ENCODE measurements around the gene CEP295NL.

Gene CEP295NL

DNA sequence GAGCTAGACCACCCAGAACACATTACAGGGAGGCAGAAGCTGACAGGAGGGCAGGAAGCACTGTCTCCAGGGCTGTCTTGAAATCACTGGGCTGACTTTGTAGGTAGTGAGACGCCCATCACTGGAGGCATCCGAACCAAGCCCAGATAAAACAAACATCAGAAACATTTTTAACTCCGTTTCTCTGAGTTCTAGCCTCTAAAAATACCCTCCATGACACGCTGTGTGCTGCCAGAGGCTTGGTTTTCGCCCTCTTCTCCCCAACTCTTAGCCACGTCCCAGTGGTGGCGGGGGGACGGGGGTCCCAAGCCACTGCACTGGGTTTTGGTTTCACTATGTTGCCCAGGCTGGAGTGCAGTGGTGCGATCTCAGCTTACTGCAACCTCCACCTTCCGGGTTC is 1.2 kb downstream of the CEP295NL start:
- H3K4me3 ChIP-seq (ENCODE audit: low read depth, low read length) = no peak overlapping the region
- no peak for DNase-seq (ENCODE audit: low read depth)
- TF ChIP-seq, protein P1, sequence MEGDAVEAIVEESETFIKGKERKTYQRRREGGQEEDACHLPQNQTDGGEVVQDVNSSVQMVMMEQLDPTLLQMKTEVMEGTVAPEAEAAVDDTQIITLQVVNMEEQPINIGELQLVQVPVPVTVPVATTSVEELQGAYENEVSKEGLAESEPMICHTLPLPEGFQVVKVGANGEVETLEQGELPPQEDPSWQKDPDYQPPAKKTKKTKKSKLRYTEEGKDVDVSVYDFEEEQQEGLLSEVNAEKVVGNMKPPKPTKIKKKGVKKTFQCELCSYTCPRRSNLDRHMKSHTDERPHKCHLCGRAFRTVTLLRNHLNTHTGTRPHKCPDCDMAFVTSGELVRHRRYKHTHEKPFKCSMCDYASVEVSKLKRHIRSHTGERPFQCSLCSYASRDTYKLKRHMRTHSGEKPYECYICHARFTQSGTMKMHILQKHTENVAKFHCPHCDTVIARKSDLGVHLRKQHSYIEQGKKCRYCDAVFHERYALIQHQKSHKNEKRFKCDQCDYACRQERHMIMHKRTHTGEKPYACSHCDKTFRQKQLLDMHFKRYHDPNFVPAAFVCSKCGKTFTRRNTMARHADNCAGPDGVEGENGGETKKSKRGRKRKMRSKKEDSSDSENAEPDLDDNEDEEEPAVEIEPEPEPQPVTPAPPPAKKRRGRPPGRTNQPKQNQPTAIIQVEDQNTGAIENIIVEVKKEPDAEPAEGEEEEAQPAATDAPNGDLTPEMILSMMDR (IDR thresholded peaks at IDR 0.05; ENCODE audit: control insufficient read depth, extremely low read depth, insufficient read depth) = no peak

- TF ChIP-seq, protein P1 (IDR thresholded peaks at IDR 0.05; ENCODE audit: control insufficient read depth, extremely low read depth, insufficient read depth) = no peak
- no peak for DNase-seq (ENCODE audit: low read depth)
- H3K4me3 ChIP-seq (ENCODE audit: low read depth, low read length) = no peak overlapping the region
Observed at GRCh38 chr17:78900816-78901215, 2.2 kb downstream of the CEP295NL start.

GRCh38 chr17:78899361-78900260 is 3.4 kb downstream of the CEP295NL start:
- TF ChIP-seq, protein P1 (IDR thresholded peaks at IDR 0.05; ENCODE audit: control insufficient read depth, extremely low read depth, insufficient read depth) = no peak
- DNase-seq (ENCODE audit: low read depth) = no peak
- no peak overlapping the region for H3K4me3 ChIP-seq (ENCODE audit: low read depth, low read length)

DNA sequence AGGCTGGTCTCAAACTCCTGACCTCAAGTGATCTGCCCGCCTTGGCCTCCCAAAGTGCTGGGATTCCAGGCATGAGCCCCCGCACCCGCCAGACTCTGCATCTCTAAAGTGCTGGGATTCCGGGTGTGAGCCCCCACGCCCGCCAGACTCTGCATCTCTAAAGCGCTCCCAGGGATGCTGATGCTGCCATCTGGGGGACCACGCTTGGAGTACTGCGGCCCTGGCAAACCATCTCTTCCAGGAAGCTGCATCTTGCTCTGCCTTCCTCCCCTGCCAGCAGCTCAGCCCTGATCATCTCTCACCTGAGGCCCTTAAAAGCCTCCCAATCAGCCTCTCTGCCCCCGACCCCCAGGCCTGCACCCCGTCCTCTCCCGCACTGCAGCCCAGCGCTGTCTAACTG is 4.1 kb downstream of the CEP295NL start:
- TF ChIP-seq, protein P1 (IDR thresholded peaks at IDR 0.05; ENCODE audit: control insufficient read depth, extremely low read depth, insufficient read depth) = no peak
- H3K4me3 ChIP-seq (ENCODE audit: low read depth, low read length) = no peak overlapping the region
- no peak for DNase-seq (ENCODE audit: low read depth)

DNA sequence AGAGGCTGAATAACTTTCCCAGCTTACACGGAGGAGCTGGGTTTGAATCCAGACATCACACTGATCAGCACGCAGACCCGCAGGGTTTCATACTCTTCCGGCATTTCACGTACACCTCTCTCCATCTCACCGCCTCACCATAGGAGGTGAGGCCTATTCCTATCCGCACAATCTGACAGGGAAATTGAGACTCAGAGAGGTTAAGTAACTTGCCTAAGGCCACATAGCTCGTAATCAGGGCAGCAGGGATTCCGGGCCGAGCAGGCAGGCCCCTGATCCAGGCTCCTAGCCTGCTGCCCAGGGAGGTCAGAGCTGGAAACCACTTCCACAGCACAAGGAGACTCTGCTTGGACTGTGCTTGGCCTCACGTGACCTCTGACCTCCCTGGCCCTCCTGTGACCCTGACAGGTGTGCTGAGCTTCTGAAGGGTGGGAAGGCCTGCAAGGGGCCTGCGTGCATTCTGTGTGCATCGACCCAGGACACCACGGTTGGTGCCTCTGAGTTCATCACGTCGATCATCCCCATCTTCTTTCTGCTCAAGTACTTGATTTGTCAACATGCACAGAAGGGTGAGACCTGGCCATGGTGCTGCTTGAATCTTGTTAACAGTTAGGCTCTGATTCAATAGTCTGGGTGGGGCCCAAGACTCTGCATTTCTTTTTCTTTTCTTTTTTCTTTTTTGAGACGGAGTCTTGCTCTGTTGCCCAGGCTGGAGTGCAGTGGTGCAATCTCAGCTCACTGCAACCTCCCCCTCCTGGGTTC is 4.7 kb downstream of the CEP295NL start:
- TF ChIP-seq, protein P1 (IDR thresholded peaks at IDR 0.05; ENCODE audit: control insufficient read depth, extremely low read depth, insufficient read depth) = no peak
- no peak overlapping the region for H3K4me3 ChIP-seq (ENCODE audit: low read depth, low read length)
- no peak for DNase-seq (ENCODE audit: low read depth)

DNA sequence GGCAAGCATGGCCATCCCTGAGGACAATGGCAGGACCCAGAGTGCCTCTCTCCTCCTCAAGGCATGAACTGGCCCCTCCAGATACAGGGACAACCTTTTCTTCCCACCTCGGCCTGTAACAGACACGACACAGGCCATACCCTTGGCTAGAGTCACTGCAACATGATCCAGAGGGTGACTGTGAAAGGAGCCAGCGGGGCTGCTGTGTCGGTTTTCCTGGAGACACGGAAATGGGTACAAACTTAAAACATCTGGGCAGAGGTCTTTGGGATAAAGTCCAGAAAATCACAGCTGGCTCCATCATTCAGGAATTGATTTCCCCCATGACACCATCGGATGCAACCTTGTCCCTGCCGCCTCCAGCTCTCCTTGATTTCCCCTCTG is 5.3 kb downstream of the CEP295NL start:
- TF ChIP-seq, protein P1 (IDR thresholded peaks at IDR 0.05; ENCODE audit: control insufficient read depth, extremely low read depth, insufficient read depth) = no peak
- no peak for DNase-seq (ENCODE audit: low read depth)
- no peak overlapping the region for H3K4me3 ChIP-seq (ENCODE audit: low read depth, low read length)
